Limb (tissue), 2 donors: Measurements from ENCODE around the gene FGFR2.
A peak's percentile ranks its signal among the peaks of the same experiment; 100 is the strongest.

Experiments
- DNase-seq, 2 donors: peaks; one replicate each; pipeline ENCODE4 v3.0.0-alpha.2; 2016; ENCODE audit errors: extremely low spot score in 2 of 2

Gene FGFR2

DNA sequence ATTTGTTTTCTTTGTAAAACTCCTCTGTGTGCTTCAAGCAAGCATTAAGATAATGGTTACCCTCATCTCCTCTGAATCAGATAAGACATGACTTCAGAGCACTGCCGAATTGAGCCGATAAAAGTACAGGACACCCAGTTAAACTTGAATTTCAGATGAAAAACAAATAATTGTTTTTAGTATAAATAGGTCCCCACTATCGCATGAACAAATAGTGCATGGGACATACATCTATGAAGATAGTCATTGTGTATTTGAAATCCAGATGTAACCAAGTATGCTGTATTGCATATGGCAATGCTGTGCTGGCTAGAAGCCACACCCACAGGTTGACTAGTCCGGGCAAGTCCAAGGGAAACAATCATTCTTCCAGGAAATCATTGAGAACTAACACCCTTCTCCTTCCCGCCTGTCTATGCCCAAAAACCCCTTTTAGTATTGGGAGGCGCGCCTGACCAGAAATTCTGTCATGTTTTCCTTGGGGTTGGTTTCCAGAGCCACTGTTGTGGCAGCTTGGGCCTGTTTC lies 12.6 kb upstream of the FGFR2 start:
- no peak for DNase-seq

GRCh38 chr10:121609426-121610380 lies 11.5 kb upstream of the FGFR2 start:
- no peak for DNase-seq

- peak in 1 of 2 donors; percentile 80 for DNase-seq
Measured at GRCh38 chr10:121608469-121609190, 10.4 kb upstream of the FGFR2 start.

- no peak for DNase-seq
Measured at GRCh38 chr10:121607310-121608055, 9.2 kb upstream of the FGFR2 start.

DNA sequence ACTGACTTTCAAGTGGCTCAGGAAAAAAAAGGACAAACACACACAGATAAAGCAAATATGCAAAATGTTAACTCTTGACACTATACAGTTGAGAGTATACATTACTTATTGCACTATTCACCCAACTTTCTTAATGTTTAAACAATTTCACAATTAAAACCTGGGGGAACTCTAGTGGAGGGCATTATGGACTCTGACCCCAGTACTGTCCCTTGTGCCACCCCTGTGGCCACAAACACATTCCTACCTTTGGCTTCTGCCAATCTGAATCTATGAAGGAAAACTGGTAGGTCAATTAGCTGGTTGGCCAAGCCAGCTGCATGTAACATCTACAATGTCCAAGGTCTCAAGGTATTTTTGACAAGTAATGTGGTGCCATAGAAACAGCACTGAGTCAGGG lies 7.5 kb upstream of the FGFR2 start:
- DNase-seq, result no peak

DNA sequence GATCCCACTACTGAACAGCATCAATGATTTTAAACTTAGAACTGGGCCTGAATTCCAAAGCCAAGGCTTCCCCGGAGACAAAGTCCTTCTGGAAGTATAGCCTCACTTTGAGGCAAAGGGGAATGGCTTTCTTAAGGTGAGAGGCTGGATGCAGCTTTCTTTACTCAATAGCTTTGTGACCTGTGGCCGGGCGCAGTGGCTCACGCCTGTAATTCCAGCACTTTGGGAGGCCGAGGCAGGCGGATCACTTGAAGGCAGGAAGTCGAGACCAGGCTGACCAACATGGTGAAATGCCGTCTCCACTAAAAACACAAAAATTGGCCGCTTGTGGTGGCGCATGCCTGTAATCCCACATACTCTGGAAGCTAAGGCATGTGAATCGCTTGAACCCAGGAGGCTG lies 3.2 kb upstream of the FGFR2 start:
- no peak for DNase-seq

- no peak for DNase-seq
Measured at GRCh38 chr10:121600611-121601010, 2.4 kb upstream of the FGFR2 start.

GRCh38 chr10:121599947-121600346 lies 1.7 kb upstream of the FGFR2 start:
- no peak for DNase-seq

DNA sequence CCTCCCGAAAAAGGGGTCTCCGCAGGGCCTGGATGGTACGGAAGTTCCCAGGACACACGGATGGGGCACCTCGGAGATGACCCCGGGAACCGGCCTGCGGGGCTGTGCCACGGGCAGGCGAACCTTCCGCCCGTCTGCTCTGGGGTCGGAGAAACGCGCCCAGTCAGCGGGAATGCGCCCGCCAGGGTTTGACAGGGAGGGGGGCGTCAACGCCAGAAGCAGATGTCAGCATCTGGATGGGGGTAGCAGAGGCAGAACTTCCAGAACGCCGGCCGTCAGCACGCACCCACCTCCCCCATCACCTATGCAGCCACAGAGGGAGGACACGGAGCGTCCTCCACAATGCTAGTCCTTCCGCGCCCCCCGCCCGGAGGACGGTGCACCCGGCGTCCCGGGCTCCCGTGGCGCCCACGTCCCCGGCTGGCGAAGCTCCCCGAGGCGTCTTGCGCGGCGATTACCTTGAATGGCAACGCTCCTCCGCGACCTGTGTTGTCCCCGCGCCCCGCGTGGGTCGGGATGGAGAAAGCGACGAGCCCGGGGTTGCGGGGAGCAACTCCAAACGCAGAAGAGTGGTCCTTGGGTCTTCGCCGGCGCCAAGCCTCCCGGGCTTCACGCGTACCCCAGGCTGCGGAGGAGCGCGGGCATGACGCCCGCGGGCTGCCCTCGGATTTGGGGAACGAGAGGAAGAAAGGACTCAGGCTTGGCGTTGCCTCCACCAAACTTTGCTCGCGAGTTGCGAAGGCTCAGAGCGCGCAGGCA lies 561 bp downstream of the FGFR2 start:
- no peak for DNase-seq

DNA sequence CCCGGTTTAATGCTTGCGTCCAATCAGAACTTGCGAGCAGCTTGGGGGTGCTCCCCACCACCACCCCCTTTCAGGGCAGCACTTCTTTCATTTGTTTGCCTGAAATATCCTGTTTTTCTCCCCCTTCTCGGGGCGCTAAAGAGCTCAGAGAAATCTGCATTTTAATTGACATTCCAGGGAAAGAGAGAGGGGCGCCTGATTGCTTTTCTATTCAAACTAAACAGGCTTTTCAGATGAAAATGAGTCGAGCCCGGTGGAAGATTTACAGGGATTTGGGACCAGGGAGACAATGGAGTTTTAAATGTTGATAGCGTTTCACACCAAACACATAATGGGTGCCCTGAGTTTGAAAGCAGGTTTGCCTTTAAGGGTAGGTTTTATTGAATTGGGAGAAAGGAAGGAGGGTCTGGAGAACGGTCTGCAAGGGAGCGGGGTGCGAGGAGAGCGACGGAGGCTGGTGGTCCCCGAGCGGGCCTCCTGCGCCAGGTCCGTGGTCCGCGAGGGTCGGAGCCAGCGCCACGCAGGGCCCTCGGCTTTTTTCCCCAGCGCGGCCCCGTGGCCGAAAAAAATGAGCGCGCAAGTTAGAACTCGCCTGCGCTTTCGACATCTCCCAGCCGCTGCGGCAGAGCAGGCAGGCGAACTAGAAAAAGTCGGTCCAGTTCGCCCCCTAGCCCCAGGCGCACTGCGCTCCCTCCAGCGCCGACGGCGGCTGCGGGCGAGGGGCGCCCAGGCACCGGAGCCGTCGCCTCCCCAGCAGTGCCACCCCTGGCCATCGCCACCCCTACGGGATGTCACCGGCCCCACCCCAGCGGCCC lies 1.3 kb downstream of the FGFR2 start:
- DNase-seq, result peak in 1 of 2 donors; percentile 78

GRCh38 chr10:121595806-121596688 lies 2.2 kb downstream of the FGFR2 start:
- DNase-seq, result peak in 1 of 2 donors; percentile 67

DNA sequence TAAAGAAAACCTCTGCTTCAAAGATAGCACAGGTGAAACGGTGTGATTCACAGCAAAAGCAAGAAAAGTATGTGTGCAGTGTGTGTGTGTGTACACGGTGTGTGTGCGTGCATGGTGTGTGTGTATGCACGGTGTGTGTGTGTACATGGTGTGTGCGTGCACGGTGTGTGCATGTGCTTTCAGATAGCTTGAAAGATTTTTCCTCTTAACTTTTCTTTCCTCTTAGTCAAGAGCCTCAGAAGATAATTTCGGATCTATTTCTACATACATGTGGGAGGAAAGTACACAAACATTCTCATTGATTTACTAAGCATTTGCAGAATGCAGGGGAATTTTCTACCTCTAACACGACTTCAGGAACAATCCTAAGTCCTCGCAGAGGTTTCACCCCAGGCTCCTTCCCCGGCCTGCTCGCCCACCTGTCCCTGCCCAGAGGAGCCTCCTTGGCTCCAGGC lies 2.9 kb downstream of the FGFR2 start:
- no peak for DNase-seq

- no peak for DNase-seq
Measured at GRCh38 chr10:121594623-121595350, 3.5 kb downstream of the FGFR2 start.

- no peak for DNase-seq
Measured at GRCh38 chr10:121594076-121594475, 4.2 kb downstream of the FGFR2 start.

DNA sequence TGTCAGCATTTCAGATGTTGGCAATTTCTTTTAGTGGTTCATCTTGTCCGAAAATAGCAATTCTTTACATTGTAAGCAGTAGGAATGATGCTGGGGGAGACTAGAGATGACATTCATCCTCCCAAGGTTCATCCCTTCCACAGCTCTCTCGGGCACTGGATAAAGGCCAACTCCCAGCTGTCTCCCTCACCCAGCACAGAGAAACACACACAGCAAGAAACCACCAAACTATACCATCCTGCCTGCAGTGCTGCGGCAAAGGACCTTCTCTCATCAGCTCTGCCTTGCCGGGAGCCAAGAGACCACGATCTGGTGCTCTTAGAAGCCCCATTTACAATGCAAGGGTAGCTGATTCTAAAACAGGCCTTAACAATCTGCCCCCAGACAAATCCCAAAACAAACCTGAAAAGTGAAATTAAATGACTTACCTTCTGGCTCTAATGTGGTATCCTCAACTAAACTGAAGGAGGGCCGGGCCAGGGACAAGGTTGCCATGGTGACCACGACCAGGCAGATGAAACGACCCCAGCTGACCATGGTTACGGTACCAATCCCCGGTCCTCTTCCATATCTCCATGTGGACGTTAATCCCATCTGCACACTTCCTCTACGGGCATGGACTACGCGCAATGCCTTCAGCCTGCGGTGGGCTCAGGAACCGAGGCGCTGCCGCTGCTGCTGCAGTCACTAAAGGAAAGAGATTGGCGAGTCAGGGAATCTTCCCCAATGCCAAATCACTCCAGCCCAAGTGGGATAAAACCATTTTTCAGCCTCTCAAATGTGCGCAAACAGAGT lies 4.8 kb downstream of the FGFR2 start:
- no peak for DNase-seq

DNA sequence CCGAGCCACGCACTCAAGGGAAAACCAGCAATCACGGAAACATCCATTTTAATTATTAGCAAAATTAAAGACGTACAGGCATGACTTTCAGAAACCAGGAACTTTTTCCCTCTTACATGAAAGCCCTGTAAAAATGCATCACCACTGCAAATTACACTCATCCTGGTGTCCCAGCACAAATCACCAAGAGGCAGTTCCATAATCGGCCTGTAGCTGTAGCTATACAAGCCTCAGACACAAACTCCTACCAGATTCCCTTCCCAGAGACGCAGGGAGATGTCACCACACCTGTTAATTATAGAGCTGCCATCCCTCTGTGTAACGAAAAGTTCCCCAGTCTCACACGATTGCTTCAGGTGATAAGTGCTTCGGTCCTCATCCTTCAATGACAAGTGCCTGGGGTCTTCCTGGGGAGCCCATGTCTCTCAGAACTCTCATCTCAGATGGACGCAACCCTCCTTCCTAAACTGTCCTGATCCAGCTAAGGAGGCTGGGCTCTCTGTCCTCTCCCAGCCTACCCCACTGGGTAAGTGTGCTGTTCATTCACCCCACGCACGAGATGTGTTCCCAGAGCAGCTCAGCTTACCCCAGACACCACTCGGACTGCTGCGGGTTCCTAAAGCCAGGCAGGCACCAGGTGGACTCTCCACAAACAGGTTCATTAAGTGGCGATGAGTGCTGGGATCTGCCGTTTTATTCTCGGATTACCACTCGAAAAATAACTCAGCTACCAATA lies 5.9 kb downstream of the FGFR2 start:
- no peak for DNase-seq

DNA sequence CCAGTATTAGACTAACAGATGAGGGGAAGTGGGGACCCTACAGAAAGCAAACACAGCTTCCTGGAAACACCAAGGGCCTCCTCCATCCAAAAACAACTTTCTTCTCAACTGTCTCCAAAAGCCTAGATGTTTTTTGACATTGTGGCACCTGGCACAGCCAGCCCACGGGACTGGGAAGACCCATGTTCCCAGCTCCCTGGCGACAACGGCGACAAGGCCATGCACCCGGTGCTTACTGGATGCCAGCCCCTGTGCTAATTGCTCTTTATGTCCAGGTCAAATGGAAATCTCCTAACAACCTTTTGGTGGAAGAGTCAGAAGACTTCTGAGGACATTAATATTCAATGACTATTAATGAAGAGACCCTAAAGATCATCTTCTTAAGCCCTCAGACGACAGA lies 7.1 kb downstream of the FGFR2 start:
- no peak for DNase-seq
